Measurements from ENCODE around the gene PDCD1. TPM values are rescaled to one million over a fixed set of nuclear protein-coding genes. Genes with fewer than 3 reads are reported as not detected.
"Not testable (repeated sequence)": the region's sequence is repeated elsewhere in the genome, so short reads cannot be mapped to it uniquely, and the experiment has no call there.

The PDCD1 gene
- total and polyA plus RNA-seq, 2 donors from 2014 or later = 0.49 to 1.6 TPM

GRCh38 chr2:241877197-241877685 lies 18.5 kb upstream of the PDCD1 start:
- Histone ChIP-seq H3K9me3 (ENCODE audit: control insufficient read depth in 2 of 3, insufficient read depth in 1 of 3, low read length in 3 of 3) (no peaks in the 10 kb centered on the region), H3K36me3 (ENCODE audit: control insufficient read depth in 2 of 3, insufficient read depth in 3 of 3, low read length in 3 of 3) (no peaks in the 10 kb centered on the region), H3K4me3 (ENCODE audit: low read length in 3 of 3) (no peak overlapping the region), H3K27ac (ENCODE audit: low read depth in 2 of 2, low read length in 2 of 2) (no peak overlapping the region), H3K4me1 (ENCODE audit: control insufficient read depth in 2 of 3, insufficient read depth in 2 of 3, low read depth in 1 of 3, low read length in 3 of 3) (peaks cover 0 to 10% (median 0%) of the 10 kb centered on the region in 3 donors), H3K9ac (ENCODE audit: low read length in 3 of 3) (no peak overlapping the region), H3K27me3 (ENCODE audit: control insufficient read depth, insufficient read depth, low read length) (no peaks in the 10 kb centered on the region)
- intact Hi-C loops (cut with DNase I) = loop anchor here (10.0 kb wide), 1 partner anchor 142 kb away; the partner anchor contains the start of gene D2HGDH
- TF ChIP-seq CTCF (IDR thresholded peaks at IDR 0.05; ENCODE audit: borderline replicate concordance, extremely low read depth, insufficient read depth) = no peak
- DNase-seq (peak in 2 of 5 donors; percentile 70 to 77), FAIRE-seq (no peak)

- intact Hi-C loops (cut with DNase I) = loop anchor here (10.0 kb wide), 1 partner anchor 142 kb away; the partner anchor contains the start of gene D2HGDH
- no peak overlapping the region for H3K4me3 ChIP-seq (ENCODE audit: low read length in 3 of 3)
- peak in 1 of 5 donors; percentile 71 for DNase-seq
- H3K27me3 ChIP-seq (ENCODE audit: control insufficient read depth, insufficient read depth, low read length) = no peaks in the 10 kb centered on the region
- FAIRE-seq = no peak
- H3K4me1 ChIP-seq (ENCODE audit: control insufficient read depth in 2 of 3, insufficient read depth in 2 of 3, low read depth in 1 of 3, low read length in 3 of 3) = peaks cover 0 to 6% (median 0%) of the 10 kb centered on the region in 3 donors
- no peaks in the 10 kb centered on the region for H3K36me3 ChIP-seq (ENCODE audit: control insufficient read depth in 2 of 3, insufficient read depth in 3 of 3, low read length in 3 of 3)
- TF ChIP-seq CTCF (IDR thresholded peaks at IDR 0.05; ENCODE audit: borderline replicate concordance, extremely low read depth, insufficient read depth) = no peak
- no peaks in the 10 kb centered on the region for H3K9me3 ChIP-seq (ENCODE audit: control insufficient read depth in 2 of 3, insufficient read depth in 1 of 3, low read length in 3 of 3)
- no peak overlapping the region for H3K9ac ChIP-seq (ENCODE audit: low read length in 3 of 3)
- H3K27ac ChIP-seq (ENCODE audit: low read depth in 2 of 2, low read length in 2 of 2) = no peak overlapping the region
These were observed 18.0 kb upstream of the PDCD1 start for GRCh38 chr2:241876528-241877196.

- peak in 1 of 5 donors; percentile 43 for DNase-seq
- H3K27me3 ChIP-seq (ENCODE audit: control insufficient read depth, insufficient read depth, low read length); H3K9ac ChIP-seq (ENCODE audit: low read length in 3 of 3); H3K9me3 ChIP-seq (ENCODE audit: control insufficient read depth in 2 of 3, insufficient read depth in 1 of 3, low read length in 3 of 3); FAIRE-seq; H3K27ac ChIP-seq (ENCODE audit: low read depth in 2 of 2, low read length in 2 of 2); H3K36me3 ChIP-seq (ENCODE audit: control insufficient read depth in 2 of 3, insufficient read depth in 3 of 3, low read length in 3 of 3); H3K4me1 ChIP-seq (ENCODE audit: control insufficient read depth in 2 of 3, insufficient read depth in 2 of 3, low read depth in 1 of 3, low read length in 3 of 3); H3K4me3 ChIP-seq (ENCODE audit: low read length in 3 of 3): not testable (repeated sequence)
- intact Hi-C loops (cut with DNase I) = loop anchor here (10.0 kb wide), 1 partner anchor 141 kb away; the partner anchor contains the start of gene D2HGDH
These were observed 17.2 kb upstream of the PDCD1 start for GRCh38 chr2:241875754-241876527.

Data from kidney (tissue), 14 donors.